ENCODE data around the gene ART1.
A peak's percentile ranks its signal among the peaks of the same experiment; 100 is the strongest.
"Not testable (repeated sequence)": the region's sequence is repeated elsewhere in the genome, so short reads cannot be mapped to it uniquely, and the experiment has no call there.

Gene ART1

DNA sequence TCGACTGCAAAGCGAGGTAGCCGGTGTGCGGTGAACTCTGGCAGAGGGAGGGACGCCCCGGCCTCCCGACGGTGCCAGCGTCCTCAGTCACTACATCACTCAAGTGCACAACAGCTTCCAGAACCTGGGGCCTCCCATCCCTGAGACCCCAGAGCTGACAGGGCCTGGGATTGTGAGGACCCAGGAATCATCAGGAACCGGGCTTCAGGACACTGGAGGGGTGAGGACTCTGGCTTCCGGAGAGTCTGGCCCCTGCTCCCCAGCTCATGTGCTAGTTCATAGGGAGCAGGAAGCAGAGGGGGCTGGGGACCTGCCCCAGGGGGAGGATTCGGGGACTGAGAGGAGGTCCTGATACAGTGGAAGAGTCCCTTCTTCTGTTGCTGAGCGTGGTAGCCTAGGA lies 7.7 kb upstream of the ART1 start:
- no peak overlapping the region for H3K27ac ChIP-seq
- TF ChIP-seq, protein P1, sequence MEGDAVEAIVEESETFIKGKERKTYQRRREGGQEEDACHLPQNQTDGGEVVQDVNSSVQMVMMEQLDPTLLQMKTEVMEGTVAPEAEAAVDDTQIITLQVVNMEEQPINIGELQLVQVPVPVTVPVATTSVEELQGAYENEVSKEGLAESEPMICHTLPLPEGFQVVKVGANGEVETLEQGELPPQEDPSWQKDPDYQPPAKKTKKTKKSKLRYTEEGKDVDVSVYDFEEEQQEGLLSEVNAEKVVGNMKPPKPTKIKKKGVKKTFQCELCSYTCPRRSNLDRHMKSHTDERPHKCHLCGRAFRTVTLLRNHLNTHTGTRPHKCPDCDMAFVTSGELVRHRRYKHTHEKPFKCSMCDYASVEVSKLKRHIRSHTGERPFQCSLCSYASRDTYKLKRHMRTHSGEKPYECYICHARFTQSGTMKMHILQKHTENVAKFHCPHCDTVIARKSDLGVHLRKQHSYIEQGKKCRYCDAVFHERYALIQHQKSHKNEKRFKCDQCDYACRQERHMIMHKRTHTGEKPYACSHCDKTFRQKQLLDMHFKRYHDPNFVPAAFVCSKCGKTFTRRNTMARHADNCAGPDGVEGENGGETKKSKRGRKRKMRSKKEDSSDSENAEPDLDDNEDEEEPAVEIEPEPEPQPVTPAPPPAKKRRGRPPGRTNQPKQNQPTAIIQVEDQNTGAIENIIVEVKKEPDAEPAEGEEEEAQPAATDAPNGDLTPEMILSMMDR (conservative IDR thresholded peaks at IDR 0.05), result no peak

DNA sequence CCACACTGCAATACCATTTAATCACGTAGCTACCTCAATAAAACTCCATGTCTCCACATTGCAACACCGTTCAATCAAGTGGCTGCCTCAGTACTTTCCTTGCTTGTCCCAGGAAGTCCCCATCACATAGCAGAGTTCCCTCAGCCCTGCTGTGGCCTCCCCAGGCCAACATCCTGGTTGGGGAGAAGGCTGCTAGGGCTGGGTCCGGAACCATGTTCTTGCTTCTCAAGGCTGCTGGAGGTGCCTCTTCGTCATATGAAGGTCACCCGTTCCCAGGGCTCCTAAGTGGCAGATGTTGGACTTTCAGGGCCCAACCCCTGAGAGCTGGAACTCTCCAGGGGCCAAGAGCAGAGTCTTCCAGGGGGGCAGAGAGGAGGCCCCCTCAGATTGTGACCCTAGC lies 6.4 kb upstream of the ART1 start:
- TF ChIP-seq, protein P1 (conservative IDR thresholded peaks at IDR 0.05), result no peak
- H3K27ac ChIP-seq, result no peak overlapping the region

DNA sequence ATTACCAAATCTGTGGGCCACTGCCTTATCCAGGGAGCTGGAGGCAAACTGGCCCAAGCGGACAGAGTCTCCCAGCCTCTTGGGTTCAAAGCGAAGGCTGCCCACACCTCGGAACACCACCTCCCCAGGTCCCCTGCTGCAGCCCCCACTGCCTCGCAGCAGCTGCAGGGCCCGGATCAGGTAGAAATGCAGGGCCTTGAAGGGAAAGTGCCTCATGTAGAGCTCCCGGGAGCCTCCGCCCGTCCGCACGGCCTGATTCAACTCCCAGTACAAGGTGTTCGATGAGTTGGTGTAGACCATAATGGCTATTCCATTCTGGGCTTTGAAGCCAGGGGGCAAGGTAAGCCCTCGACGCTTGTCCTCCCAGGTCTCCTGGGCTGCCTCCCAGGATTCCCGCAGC lies 5.1 kb upstream of the ART1 start:
- H3K27ac ChIP-seq, result no peak overlapping the region
- TF ChIP-seq, protein P1 (conservative IDR thresholded peaks at IDR 0.05), result no peak

DNA sequence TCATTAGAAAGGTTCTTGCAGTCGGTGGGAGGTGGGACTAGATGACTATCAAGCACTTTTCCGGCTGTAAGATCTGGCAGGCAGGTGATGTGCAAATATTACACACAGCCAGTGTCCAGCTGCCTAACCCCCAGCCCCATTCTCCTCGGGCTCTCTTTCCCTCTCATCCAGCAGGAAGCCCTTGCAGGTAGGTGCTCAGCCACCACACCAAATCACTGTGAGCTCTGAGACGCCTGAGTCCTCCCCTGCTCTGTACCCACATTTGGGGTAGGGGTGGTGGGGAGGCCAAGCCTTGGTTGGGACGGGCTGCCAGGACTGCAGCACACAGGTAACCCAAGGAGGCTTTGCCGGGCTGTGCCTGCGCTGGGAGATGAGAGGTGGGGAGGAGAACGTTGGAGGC lies 3.7 kb upstream of the ART1 start:
- TF ChIP-seq, protein P1 (conservative IDR thresholded peaks at IDR 0.05), result no peak
- H3K27ac ChIP-seq, result no peak overlapping the region

DNA sequence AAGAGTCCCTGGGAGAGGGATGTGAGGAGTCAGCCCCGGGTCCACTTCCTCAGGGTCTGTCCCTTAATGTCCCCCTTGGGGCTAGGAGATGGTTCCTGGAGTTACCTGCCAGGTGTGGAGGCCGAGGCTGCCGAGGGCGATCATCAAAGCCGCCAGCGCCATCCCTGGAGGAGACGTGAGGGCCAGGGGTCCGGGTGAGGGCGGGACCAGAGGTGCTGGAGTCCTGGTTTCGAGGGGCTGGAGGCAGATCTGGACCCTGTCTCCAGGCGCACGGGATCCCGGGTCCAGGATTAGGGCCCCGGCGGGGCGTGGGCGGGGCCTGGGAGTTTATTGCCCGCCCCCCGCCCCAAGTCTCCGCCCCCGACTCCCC lies 3.2 kb upstream of the ART1 start, which contains the start of gene ART5:
Gene ART5, minus strand, starts transcription at position 292 of the 370 bp plus-strand sequence. Its CDS starts 130 bp downstream, at position 162.
- TF ChIP-seq, protein P1 (conservative IDR thresholded peaks at IDR 0.05), result no peak
- H3K27ac ChIP-seq, result peak within 1 kb of the TSS; percentile 34; the same call in 1 of the 2 replicates

DNA sequence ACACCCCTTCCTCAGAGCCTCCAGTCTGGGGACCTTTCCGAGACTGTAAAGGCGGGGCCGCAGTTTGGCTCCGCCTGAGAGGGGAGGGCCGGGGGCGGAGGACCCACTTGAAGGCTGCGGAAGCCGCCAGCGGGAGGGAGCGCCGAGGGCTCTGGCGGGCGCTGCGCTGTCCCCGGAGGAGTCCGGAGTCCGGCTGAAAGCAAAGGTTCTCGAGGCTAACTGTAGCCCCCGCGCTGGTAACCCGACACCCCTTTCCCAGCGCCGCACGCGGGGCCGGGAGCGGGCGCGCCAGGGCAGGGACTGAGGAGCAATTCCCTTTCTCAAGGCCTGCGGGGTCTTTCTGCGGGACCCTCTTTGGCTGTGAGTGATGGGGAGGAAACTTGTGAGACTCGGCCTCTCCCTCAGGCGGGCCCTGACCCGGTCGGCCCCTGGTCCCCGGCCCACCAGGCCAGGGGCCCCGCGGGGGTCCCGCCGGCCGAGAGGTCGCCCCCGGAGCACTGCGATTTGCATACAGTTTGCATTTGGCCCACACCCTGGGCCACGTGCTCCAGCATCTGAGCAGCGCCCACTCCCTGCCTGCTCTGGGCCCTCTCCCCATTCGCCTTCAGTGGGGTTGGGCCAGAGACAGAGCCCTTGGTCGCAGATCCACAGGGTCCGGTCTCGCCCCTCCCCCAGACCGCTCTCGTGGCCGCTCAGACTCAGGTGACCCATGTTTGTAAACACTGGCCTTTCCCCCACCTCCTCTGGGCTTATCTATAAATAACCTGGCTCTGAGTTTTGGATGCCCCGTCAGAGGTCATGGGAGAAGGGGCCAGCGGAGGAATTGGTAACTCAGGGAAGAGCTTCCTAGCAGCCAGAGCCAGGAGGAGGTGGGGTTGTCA lies 2.6 kb upstream of the ART1 start:
- TF ChIP-seq, protein P1 (conservative IDR thresholded peaks at IDR 0.05), result no peak
- peak overlapping the region; percentile 34; the same call in 1 of the 2 replicates for H3K27ac ChIP-seq

DNA sequence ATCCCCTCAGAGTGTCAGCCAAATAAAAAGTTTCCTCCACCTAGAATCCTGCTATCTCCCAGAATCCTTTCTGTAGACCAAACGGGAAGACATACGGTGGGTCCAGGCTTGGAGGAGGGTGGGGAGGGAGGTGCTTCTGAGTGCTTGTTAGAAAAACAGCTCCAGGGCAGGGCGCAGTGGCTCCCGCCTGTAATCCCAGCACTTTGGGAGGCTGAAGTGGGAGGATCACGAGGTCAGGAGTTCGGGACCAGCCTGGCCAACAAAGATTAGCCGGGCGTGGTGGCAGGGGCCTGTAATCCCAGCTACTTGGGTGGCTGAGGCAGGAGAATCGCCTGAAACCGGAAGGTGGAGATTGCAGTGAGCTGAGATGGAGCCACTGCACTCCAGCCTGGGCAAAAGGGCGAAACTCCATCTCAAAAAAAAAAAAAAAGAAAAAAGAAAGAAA lies 1.8 kb upstream of the ART1 start:
- not testable (repeated sequence) for H3K27ac ChIP-seq

DNA sequence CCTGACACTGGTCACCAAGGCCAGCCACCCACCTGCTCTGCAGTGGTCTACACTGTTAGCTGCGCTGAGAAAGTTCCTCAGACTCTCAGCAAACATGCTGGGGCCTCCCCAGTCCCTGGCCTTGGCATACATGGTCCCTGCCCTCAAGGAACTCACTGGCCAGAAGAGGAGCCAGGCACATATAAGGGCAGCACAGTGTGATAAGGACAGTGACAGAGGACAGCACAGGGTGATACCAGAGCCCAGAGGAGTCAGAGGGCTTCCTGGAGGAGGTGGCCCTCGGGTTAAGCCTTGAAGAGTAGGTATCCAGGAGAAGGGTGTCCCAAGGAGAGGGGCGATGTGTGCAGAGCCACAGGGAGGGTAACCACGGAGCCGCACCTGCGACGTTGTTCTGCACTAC lies 624 bp downstream of the ART1 start:
- TF ChIP-seq, protein P1 (conservative IDR thresholded peaks at IDR 0.05), result no peak
- H3K27ac ChIP-seq, result no peak overlapping the region

DNA sequence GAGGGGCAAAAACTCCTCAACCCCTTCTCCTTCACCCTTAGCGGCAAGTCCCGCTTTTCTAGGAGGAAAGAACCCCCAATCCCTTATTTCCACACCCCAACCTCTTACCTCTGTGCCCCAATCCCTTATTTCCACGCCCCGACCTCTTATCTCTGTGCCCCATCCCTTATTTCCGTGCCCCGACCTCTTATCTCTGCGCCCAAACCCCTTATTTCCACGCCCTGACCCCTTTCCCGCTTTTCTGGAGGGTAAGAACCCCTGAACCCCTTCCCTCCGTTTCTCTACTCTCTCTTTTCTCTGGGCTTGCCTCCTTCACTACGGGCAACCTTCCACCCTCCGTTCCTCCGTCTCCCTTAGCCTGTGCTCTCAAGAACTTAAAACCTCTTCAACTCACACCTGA lies 3.9 kb downstream of the ART1 start:
- not testable (repeated sequence) for H3K27ac ChIP-seq

DNA sequence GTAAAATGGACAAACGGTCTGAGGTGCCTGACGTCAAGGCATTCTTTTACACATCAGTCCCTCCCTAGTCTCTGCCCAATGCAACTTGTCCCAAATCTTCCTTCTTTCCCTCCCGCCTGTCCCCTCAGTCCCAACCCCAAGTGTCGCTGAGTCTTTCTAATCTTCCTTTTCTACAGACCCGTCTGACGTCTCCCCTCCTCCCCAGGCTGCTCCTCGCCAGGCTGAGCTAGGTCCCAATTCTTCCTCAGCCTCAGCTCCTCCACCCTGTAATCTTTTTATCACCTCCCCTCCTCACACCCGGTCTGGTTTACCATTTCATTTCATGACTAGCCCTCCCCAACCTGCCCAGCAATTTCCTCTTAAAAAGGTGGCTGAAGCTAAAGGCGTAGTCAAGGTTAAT lies 4.4 kb downstream of the ART1 start:
- not testable (repeated sequence) for H3K27ac ChIP-seq

DNA sequence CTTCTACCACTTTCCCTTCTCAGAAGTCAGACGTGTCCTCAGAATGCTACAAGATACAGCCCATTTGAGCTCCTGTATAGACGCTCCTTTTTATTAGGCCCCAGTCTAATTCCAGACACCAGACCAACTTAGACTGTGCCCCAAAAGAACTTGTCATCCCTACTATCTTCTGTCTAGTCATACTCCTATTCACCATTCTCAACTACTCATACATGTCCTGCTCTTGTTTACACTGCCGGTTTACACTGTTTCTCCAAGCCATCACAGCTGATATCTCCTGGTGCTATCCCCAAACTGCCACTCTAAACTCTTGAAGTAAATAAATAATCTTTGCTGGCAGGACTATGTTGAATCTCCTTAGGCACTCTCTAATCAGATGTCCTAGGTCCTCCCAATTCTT lies 7.6 kb downstream of the ART1 start:
- not testable (repeated sequence) for H3K27ac ChIP-seq

Measured in VCaP (cell line).